OCI-LY3 (cell line): Measurements from ENCODE around the gene OGFR.

Experiments used
- EZH2phosphoT487 ChIP-seq: fragments of 200-600 bp; shearing (Covaris generic); IDR thresholded peaks from 2 replicates; pipeline ENCODE4 v1.6.1; 2018; ENCODE audit warnings: antibody characterized with exemption, mixed run types, low read depth
- TF ChIP-seq, protein P1 (sequence below): fragments of 200-600, 300-600 bp; sonication (generic); IDR thresholded peaks from 2 replicates; pipeline ENCODE4 v1.5.1; 2014; ENCODE audit warnings: antibody characterized with exemption, low read length, low read depth

DNA sequence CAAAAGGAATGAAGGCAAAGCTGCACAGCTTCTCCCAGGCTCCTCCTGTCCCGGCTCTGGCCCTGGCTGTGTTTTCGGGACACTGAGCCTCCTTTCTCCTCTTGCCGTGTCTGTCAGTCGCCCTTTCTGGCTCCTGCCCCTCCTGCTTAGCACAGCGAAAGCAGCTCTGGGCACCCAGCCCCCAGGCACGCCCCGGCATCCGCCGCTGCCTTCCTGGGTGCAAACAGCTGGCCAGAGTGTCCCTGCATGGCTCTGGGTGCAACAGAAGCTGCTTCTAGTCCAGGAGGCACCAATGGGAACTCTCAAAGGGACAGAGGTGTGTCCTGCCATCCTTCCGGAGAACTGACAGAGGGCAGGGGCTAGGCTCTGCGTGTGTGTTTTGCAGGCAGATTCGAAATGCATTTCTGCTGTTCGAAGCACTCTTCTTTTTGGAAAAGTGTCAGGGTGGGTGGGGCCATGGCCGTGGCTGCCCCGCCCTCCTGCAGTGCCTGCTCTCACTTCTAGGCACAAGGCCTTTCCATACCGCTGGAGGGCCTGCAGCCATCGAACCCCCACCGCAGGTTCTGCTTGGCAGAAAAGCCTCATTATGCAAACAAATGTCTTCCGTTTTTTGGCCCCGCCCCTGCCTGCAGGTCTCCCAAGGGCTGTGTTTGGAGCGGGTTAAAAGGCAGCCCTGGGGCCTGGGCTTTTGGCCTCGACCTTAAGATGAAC, 27.7 kb downstream of the OGFR start:
- TF ChIP-seq, protein P1, sequence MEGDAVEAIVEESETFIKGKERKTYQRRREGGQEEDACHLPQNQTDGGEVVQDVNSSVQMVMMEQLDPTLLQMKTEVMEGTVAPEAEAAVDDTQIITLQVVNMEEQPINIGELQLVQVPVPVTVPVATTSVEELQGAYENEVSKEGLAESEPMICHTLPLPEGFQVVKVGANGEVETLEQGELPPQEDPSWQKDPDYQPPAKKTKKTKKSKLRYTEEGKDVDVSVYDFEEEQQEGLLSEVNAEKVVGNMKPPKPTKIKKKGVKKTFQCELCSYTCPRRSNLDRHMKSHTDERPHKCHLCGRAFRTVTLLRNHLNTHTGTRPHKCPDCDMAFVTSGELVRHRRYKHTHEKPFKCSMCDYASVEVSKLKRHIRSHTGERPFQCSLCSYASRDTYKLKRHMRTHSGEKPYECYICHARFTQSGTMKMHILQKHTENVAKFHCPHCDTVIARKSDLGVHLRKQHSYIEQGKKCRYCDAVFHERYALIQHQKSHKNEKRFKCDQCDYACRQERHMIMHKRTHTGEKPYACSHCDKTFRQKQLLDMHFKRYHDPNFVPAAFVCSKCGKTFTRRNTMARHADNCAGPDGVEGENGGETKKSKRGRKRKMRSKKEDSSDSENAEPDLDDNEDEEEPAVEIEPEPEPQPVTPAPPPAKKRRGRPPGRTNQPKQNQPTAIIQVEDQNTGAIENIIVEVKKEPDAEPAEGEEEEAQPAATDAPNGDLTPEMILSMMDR: peak; percentile 10; the same call in 1 of the 2 replicates
- TF ChIP-seq EZH2phosphoT487: no peak
